ENCODE results near the gene GRAMD2B. TPM values are rescaled to one million over a fixed set of nuclear protein-coding genes. Genes with fewer than 3 reads are reported as not detected.

GRAMD2B gene
- total RNA-seq, 1 donor from 2014 or later, result 7.1 TPM

GRCh38 chr5:126455728-126456127 lies 32.5 kb downstream of the GRAMD2B start:
- H3K36me3 Mint-ChIP-seq (ENCODE audit: low read depth), result peaks cover 6% of the 10 kb centered on the region
- no peak overlapping the region for H3K4me3 Mint-ChIP-seq
- no peaks in the 10 kb centered on the region for H3K9me3 Mint-ChIP-seq
- H3K4me1 Mint-ChIP-seq, result peaks cover 25% of the 10 kb centered on the region
- H3K27me3 Mint-ChIP-seq (ENCODE audit: low read depth), result no peaks in the 10 kb centered on the region
- no peak overlapping the region for H3K27ac Mint-ChIP-seq (ENCODE audit: unreplicated experiment)
- TF ChIP-seq CTCF (conservative IDR thresholded peaks at IDR 0.05), result no peak
- no peak for DNase-seq (ENCODE audit: low read depth, low spot score)

- Mint-ChIP-seq H3K27me3 (ENCODE audit: low read depth) (no peaks in the 10 kb centered on the region), H3K27ac (ENCODE audit: unreplicated experiment) (no peak overlapping the region), H3K36me3 (ENCODE audit: low read depth) (peaks cover 6% of the 10 kb centered on the region), H3K4me3 (no peak overlapping the region), H3K4me1 (peaks cover 29% of the 10 kb centered on the region), H3K9me3 (no peaks in the 10 kb centered on the region)
- TF ChIP-seq CTCF (conservative IDR thresholded peaks at IDR 0.05), result no peak
- DNase-seq (ENCODE audit: low read depth, low spot score), result no peak
These were observed 33.1 kb downstream of the GRAMD2B start for GRCh38 chr5:126456217-126456820.

DNA sequence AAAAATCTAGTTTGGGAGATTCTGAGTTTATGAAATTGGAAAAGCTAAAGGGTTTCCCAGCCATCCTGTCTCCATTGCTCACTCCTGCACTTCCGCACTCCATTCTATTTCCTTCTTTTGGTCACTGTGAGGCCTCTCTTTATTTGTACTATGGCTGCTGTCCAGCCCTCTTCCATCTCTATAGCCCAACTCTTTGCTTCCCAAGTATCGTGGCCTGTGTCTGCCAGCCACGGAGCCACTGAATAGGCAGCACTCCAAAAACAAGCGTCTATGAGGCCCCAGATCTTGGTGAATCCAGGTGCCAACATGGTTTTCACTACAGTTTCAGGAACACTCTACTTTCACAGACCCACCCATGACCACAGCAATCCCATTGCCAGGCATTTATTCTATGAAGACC lies 37.2 kb downstream of the GRAMD2B start:
- Mint-ChIP-seq H3K36me3 (ENCODE audit: low read depth) (no peaks in the 10 kb centered on the region), H3K4me3 (no peak overlapping the region), H3K9me3 (no peaks in the 10 kb centered on the region), H3K27ac (ENCODE audit: unreplicated experiment) (peak overlapping the region; percentile 10), H3K27me3 (ENCODE audit: low read depth) (no peaks in the 10 kb centered on the region), H3K4me1 (peaks cover 15% of the 10 kb centered on the region)
- DNase-seq (ENCODE audit: low read depth, low spot score), result no peak
- TF ChIP-seq CTCF (conservative IDR thresholded peaks at IDR 0.05), result no peak

GRCh38 chr5:126460977-126461376 lies 37.8 kb downstream of the GRAMD2B start:
- H3K27ac Mint-ChIP-seq (ENCODE audit: unreplicated experiment), result no peak overlapping the region
- no peak overlapping the region for H3K4me3 Mint-ChIP-seq
- no peaks in the 10 kb centered on the region for H3K27me3 Mint-ChIP-seq (ENCODE audit: low read depth)
- H3K9me3 Mint-ChIP-seq, result no peaks in the 10 kb centered on the region
- no peak for TF ChIP-seq CTCF (conservative IDR thresholded peaks at IDR 0.05)
- DNase-seq (ENCODE audit: low read depth, low spot score), result no peak
- H3K4me1 Mint-ChIP-seq, result peaks cover 10% of the 10 kb centered on the region
- H3K36me3 Mint-ChIP-seq (ENCODE audit: low read depth), result no peaks in the 10 kb centered on the region

- no peaks in the 10 kb centered on the region for H3K27me3 Mint-ChIP-seq (ENCODE audit: low read depth)
- peaks cover 10% of the 10 kb centered on the region for H3K4me1 Mint-ChIP-seq
- no peak for TF ChIP-seq CTCF (conservative IDR thresholded peaks at IDR 0.05)
- H3K36me3 Mint-ChIP-seq (ENCODE audit: low read depth), result no peaks in the 10 kb centered on the region
- no peaks in the 10 kb centered on the region for H3K9me3 Mint-ChIP-seq
- no peak overlapping the region for H3K27ac Mint-ChIP-seq (ENCODE audit: unreplicated experiment)
- no peak overlapping the region for H3K4me3 Mint-ChIP-seq
- DNase-seq (ENCODE audit: low read depth, low spot score), result no peak
These were observed 38.6 kb downstream of the GRAMD2B start for GRCh38 chr5:126461838-126462237.

All from neural crest cell (in vitro differentiated cells).